Neuronal stem cell (in vitro differentiated cells): ENCODE data around the gene ATP8A2.
A peak's percentile ranks its signal among the peaks of the same experiment; 100 is the strongest.

ENCODE experiments used
- DNase-seq: peaks from one replicate; pipeline ENCODE4 v3.0.0-alpha.2; 2013; ENCODE audit warnings: low spot score
- H2AFZ ChIP-seq: one replicate; pipeline ENCODE4 v1.6.1; 2013; ENCODE audit warnings: mild to moderate bottlenecking, low read length, inconsistent platforms
- H2AK5ac ChIP-seq: 2 replicates; pipeline ENCODE4 v1.6.1; 2013; ENCODE audit warnings: low read depth, mild to moderate bottlenecking, inconsistent platforms, low read length, moderate library complexity, mixed read lengths
- H2BK120ac ChIP-seq: 2 replicates; pipeline ENCODE4 v1.6.1; 2013; ENCODE audit warnings: low read depth, mild to moderate bottlenecking, inconsistent platforms, low read length, moderate library complexity, mixed read lengths
- H2BK12ac ChIP-seq: one replicate; pipeline ENCODE4 v1.6.1; 2013; ENCODE audit warnings: low read length, inconsistent platforms
- H2BK15ac ChIP-seq: 2 replicates; pipeline ENCODE4 v1.6.1; 2013; ENCODE audit warnings: mild to moderate bottlenecking, low read length, inconsistent platforms, mixed read lengths
- H2BK5ac ChIP-seq: one replicate; pipeline ENCODE4 v1.6.1; 2013; ENCODE audit warnings: inconsistent platforms, mild to moderate bottlenecking, low read length, moderate library complexity
- H3K14ac ChIP-seq: one replicate; pipeline ENCODE4 v1.6.1; 2013; ENCODE audit warnings: low read length, inconsistent platforms
- H3K18ac ChIP-seq: 2 replicates; pipeline ENCODE4 v1.6.1; 2013; ENCODE audit warnings: low read length, inconsistent platforms
- H3K23ac ChIP-seq: 2 replicates; pipeline ENCODE4 v1.6.1; 2013; ENCODE audit warnings: low read depth, mild to moderate bottlenecking, mixed read lengths, low read length, inconsistent platforms; ENCODE audit not compliant: poor library complexity
- H3K27ac ChIP-seq: replicated peaks from 3 replicates; pipeline ENCODE4 v1.5.1; 2013; ENCODE audit warnings: low read length, inconsistent platforms
- H3K27me3 ChIP-seq, 3 experiments: 2 replicates each; pipeline ENCODE4 v1.6.1; 2013; ENCODE audit warnings: low read length in 3 of 3, mild to moderate bottlenecking in 2 of 3, inconsistent platforms in 1 of 3, low read depth in 1 of 3, mixed read lengths in 1 of 3, moderate library complexity in 1 of 3; ENCODE audit not compliant: control insufficient read depth in 3 of 3, insufficient read depth in 3 of 3
- H3K36me3 ChIP-seq, 2 donors: replicated peaks in 1 of 2; 2 replicates each; pipeline ENCODE4 v1.6.1; 2013; ENCODE audit warnings: low read length in 2 of 2; ENCODE audit not compliant: control insufficient read depth in 2 of 2, insufficient read depth in 2 of 2
- H3K4ac ChIP-seq: 2 replicates; pipeline ENCODE4 v1.6.1; 2013; ENCODE audit warnings: inconsistent platforms, mild to moderate bottlenecking, low read length, moderate library complexity
- H3K4me1 ChIP-seq, 2 donors: 1 replicate in 1 of 2; 2 replicates in 1 of 2; pipeline ENCODE4 v1.6.1; 2013; ENCODE audit warnings: low read length in 2 of 2, low read depth in 1 of 2; ENCODE audit not compliant: control insufficient read depth in 2 of 2, insufficient read depth in 1 of 2
- H3K4me2 ChIP-seq: one replicate; pipeline ENCODE4 v1.6.1; 2013; ENCODE audit warnings: mild to moderate bottlenecking, low read length, inconsistent platforms; ENCODE audit not compliant: insufficient read depth, poor library complexity, severe bottlenecking
- H3K4me3 ChIP-seq, 2 donors: 2 replicates each; pipeline ENCODE4 v1.5.1; 2013; ENCODE audit warnings: low read length in 2 of 2, mild to moderate bottlenecking in 2 of 2, inconsistent platforms in 1 of 2, moderate library complexity in 1 of 2
- H3K79me1 ChIP-seq: one replicate; pipeline ENCODE4 v1.6.1; 2013; ENCODE audit warnings: low read depth, mild to moderate bottlenecking, inconsistent platforms, low read length, moderate library complexity
- H3K9ac ChIP-seq: one replicate; pipeline ENCODE4 v1.6.1; 2013; ENCODE audit warnings: mild to moderate bottlenecking, low read depth, low read length, inconsistent platforms; ENCODE audit not compliant: poor library complexity
- H3K9me3 ChIP-seq, 2 donors: replicated peaks in 1 of 2; 2 replicates each; pipeline versions ENCODE3 to v1.6.1; 2013; ENCODE audit warnings: low read length in 2 of 2, mild to moderate bottlenecking in 2 of 2, inconsistent platforms in 1 of 2, low read depth in 1 of 2, mixed read lengths in 1 of 2, moderate library complexity in 1 of 2; ENCODE audit not compliant: control insufficient read depth in 2 of 2, insufficient read depth in 1 of 2
- H4K8ac ChIP-seq: one replicate; pipeline ENCODE4 v1.6.1; 2013; ENCODE audit warnings: low read depth, mild to moderate bottlenecking, inconsistent platforms, low read length, moderate library complexity
- H4K91ac ChIP-seq: one replicate; pipeline ENCODE4 v1.6.1; 2013; ENCODE audit warnings: low read length, low read depth, mild to moderate bottlenecking, inconsistent platforms; ENCODE audit not compliant: poor library complexity
- WGBS, 2 donors: extraction: QIAGEN DNeasy Blood & Tissue Kit; methylation state at CpG; one replicate each; pipeline ENCODE4 v1.1.7; 2013; ENCODE audit warnings: missing lambda C conversion rate in 2 of 2, mixed read lengths in 1 of 2; ENCODE audit not compliant: insufficient read length in 2 of 2, insufficient replicate concordance in 1 of 2; ENCODE audit errors: extremely low coverage in 2 of 2; 5-methylcytosine and 5-hydroxymethylcytosine counted together

ATP8A2 gene

DNA sequence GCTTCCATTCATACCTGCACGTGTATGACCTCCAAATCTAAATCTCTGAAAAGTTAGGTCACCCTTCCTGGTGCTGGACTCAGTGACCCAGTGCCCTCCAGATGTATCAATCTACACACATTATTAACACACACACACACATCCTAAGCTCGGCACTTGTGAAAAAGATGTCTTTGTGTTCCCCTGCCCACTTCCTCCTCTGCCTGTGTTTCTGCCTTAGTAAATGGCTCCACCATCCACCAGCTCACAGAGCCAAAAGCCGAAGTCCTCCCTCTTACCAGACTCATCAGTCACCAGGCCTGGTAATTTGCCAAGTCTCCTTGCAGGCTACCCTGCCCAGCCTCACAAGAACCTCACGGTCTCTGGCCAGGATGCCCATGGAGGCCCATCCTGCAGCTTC is 548.5 kb downstream of the ATP8A2 start:
- Histone ChIP-seq H3K9ac (no peak overlapping the region), H2BK5ac (no peak overlapping the region), H3K4me2 (no peak overlapping the region), H3K14ac (no peak overlapping the region), H3K4me3 (no peak overlapping the region), H3K23ac (no peak overlapping the region), H2AK5ac (no peak overlapping the region), H3K27ac (no peak overlapping the region), H3K4me1 (peaks cover 0 to 5% of the 10 kb centered on the region in 2 donors), H3K18ac (peak overlapping the region; percentile 11), H4K8ac (no peak overlapping the region), H2AFZ (no peak overlapping the region), H2BK12ac (no peak overlapping the region), H3K9me3 (no peaks in the 10 kb centered on the region), H3K27me3 (peaks cover 0 to 17% (median 0%) of the 10 kb centered on the region in 3 experiments), H3K36me3 (no peaks in the 10 kb centered on the region), H3K4ac (no peak overlapping the region), H3K79me1 (no peaks in the 10 kb centered on the region), H2BK120ac (no peak overlapping the region), H2BK15ac (peak overlapping the region; percentile 46), H4K91ac (no peak overlapping the region)
- no peak for DNase-seq
- WGBS, 2 donors, result no CpG with 5 or more reads among the region's 4 CpGs

DNA sequence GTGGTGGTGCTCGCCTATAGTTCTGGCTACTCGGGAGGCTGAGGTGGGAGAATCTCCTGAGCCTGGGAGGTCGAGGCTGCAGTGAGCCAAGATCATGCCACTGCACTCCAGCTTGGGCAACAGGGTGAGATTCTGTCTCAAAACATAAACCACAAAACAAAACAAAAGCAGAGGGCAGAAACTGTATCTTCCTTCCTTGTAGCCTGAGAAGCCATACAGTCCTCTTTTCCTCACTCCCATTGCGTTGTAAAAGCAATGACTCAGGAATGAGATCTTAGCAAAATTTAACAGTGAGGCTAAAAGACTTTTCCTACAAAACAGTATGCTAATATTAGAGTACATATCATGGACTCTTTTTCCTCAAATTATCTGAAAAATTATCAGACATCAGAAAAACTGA is 549.2 kb downstream of the ATP8A2 start:
- WGBS, 2 donors, result no CpG with 5 or more reads among the region's 4 CpGs
- Histone ChIP-seq H3K9ac (no peak overlapping the region), H3K4ac (no peak overlapping the region), H3K4me2 (no peak overlapping the region), H3K4me1 (peaks cover 0 to 5% of the 10 kb centered on the region in 2 donors), H3K4me3 (no peak overlapping the region), H3K36me3 (no peaks in the 10 kb centered on the region), H3K79me1 (no peaks in the 10 kb centered on the region), H3K9me3 (no peaks in the 10 kb centered on the region), H3K18ac (no peak overlapping the region), H2AFZ (no peak overlapping the region), H2BK120ac (no peak overlapping the region), H3K14ac (no peak overlapping the region), H4K91ac (no peak overlapping the region), H3K27ac (no peak overlapping the region), H3K27me3 (peaks cover 0 to 15% (median 0%) of the 10 kb centered on the region in 3 experiments), H2BK12ac (no peak overlapping the region), H2AK5ac (no peak overlapping the region), H4K8ac (no peak overlapping the region), H3K23ac (no peak overlapping the region), H2BK15ac (peak overlapping the region; percentile 46), H2BK5ac (no peak overlapping the region)
- no peak for DNase-seq

DNA sequence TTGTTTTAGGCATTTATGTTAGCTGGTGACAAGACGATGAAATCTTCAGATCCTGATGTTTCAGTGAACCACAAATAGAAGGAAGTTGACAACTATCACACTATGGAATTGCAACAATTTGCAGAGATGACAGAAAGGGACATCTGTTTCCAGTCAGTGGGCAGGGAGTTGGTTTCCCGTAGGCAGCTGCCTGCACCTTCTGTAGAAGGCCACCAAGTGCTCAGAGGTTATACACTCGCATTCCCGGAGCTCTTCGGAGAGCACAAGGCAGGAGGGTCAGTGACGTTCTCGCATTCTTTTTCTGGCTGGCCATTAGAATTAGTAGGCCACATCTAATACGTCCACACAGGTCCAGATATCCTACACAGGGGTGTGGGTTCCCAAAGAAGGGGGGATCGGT is 550.6 kb downstream of the ATP8A2 start:
- peaks cover 0 to 6% (median 0%) of the 10 kb centered on the region in 3 experiments for H3K27me3 ChIP-seq
- no peak overlapping the region for H3K4me3 ChIP-seq
- H2BK15ac ChIP-seq, result no peak overlapping the region
- H2AK5ac ChIP-seq, result no peak overlapping the region
- no peak overlapping the region for H3K18ac ChIP-seq
- H3K4ac ChIP-seq, result no peak overlapping the region
- no peak overlapping the region for H3K23ac ChIP-seq
- no peak overlapping the region for H3K14ac ChIP-seq
- peaks cover 0 to 5% of the 10 kb centered on the region in 2 donors for H3K4me1 ChIP-seq
- no peak overlapping the region for H3K4me2 ChIP-seq
- H2BK5ac ChIP-seq, result no peak overlapping the region
- H3K36me3 ChIP-seq, result no peaks in the 10 kb centered on the region
- no peak for DNase-seq
- no peak overlapping the region for H4K8ac ChIP-seq
- H3K79me1 ChIP-seq, result no peaks in the 10 kb centered on the region
- no CpG with 5 or more reads among the region's 9 CpGs for WGBS, 2 donors
- H2AFZ ChIP-seq, result no peak overlapping the region
- no peaks in the 10 kb centered on the region for H3K9me3 ChIP-seq
- H2BK120ac ChIP-seq, result no peak overlapping the region
- no peak overlapping the region for H3K9ac ChIP-seq
- H3K27ac ChIP-seq, result no peak overlapping the region
- H4K91ac ChIP-seq, result no peak overlapping the region
- H2BK12ac ChIP-seq, result no peak overlapping the region

- H2AK5ac ChIP-seq, result no peak overlapping the region
- no CpG with 5 or more reads among the region's 5 CpGs for WGBS, 2 donors
- H2AFZ ChIP-seq, result no peak overlapping the region
- no peak overlapping the region for H3K18ac ChIP-seq
- no peak overlapping the region for H3K14ac ChIP-seq
- H2BK5ac ChIP-seq, result peak overlapping the region; percentile 15
- H3K23ac ChIP-seq, result no peak overlapping the region
- H3K9ac ChIP-seq, result no peak overlapping the region
- no peak overlapping the region for H3K4ac ChIP-seq
- peaks cover 0 to 5% of the 10 kb centered on the region in 2 donors for H3K4me1 ChIP-seq
- no peak overlapping the region for H3K27ac ChIP-seq
- H3K27me3 ChIP-seq, result peaks cover 0 to under 1% (median 0%) of the 10 kb centered on the region in 3 experiments
- DNase-seq, result no peak
- no peaks in the 10 kb centered on the region for H3K36me3 ChIP-seq
- no peak overlapping the region for H4K8ac ChIP-seq
- no peak overlapping the region for H2BK120ac ChIP-seq
- H4K91ac ChIP-seq, result no peak overlapping the region
- no peaks in the 10 kb centered on the region for H3K9me3 ChIP-seq
- no peak overlapping the region for H3K4me2 ChIP-seq
- no peak overlapping the region for H2BK12ac ChIP-seq
- H3K4me3 ChIP-seq, result no peak overlapping the region
- H2BK15ac ChIP-seq, result no peak overlapping the region
- H3K79me1 ChIP-seq, result no peaks in the 10 kb centered on the region
These were observed 551.7 kb downstream of the ATP8A2 start for GRCh38 chr13:25923217-25924085.
